GM12878 (cell line): ENCODE measurements around the gene RALGAPB. TPM values are rescaled to one million over a fixed set of nuclear protein-coding genes. Genes with fewer than 3 reads are reported as not detected.

Experiments used
- ATAC-seq: fragments of 200-7000 bp; cut with Tn5 transposase; 3 replicates; pipeline ENCODE4 v1.9.1; 2020; ENCODE audit warnings: mild to moderate bottlenecking, moderate library complexity
- BruUV-seq: library from RNA; stranded (reverse); fragments of 400-500 nt; replicated peaks from 2 replicates; lab custom pipeline; 2021; lab: Mats Ljungman, UMichigan
- CTCF ChIA-PET: fragments of 300-600 bp; sonication (Branson Sonifier 250); formaldehyde crosslinking; extraction: SDS; loops from one replicate; lab custom pipeline; 2021; ENCODE audit warnings: inconsistent platforms; lab: Yijun Ruan, JAX
- POLR2A ChIA-PET: fragments of 350-600 bp; formaldehyde crosslinking; extraction: SDS; loops from one replicate; lab custom pipeline; 2021; ENCODE audit warnings: inconsistent platforms; lab: Charles Lee
- RAD21 ChIA-PET: fragments of 300-600 bp; sonication (Branson Sonifier 250); formaldehyde crosslinking; loops from one replicate; lab custom pipeline; 2023; ENCODE audit warnings: antibody characterized with exemption; ENCODE audit not compliant: unreplicated experiment; lab: Charles Lee
- SMC1A ChIA-PET: fragments of 300-600 bp; sonication (Branson Sonifier 250); formaldehyde crosslinking; loops from one replicate; lab custom pipeline; 2023; ENCODE audit not compliant: unreplicated experiment, uncharacterized antibody; lab: Charles Lee
- DNase-seq: peaks from one replicate; pipeline ENCODE4 v3.0.0-alpha.2; 2011; ENCODE audit warnings: low read depth, low spot score
- FAIRE-seq: peaks from 3 replicates; lab custom pipeline; 2011; peaks lifted over from hg19 to GRCh38; lab: Jason Lieb, UNC
- H2AFZ ChIP-seq: 2 replicates; pipeline ENCODE4 v1.6.0; 2011; ENCODE audit warnings: low read depth, low read length, control low read depth; ENCODE audit not compliant: control insufficient read depth
- H3K27ac ChIP-seq: 2 replicates; pipeline ENCODE4 v1.5.1; 2011; ENCODE audit warnings: control low read depth; ENCODE audit not compliant: control insufficient read depth, insufficient read depth
- H3K27me3 ChIP-seq, 2 experiments: replicated peaks in 1 of 2; 2 replicates each; pipeline versions ENCODE4 v1.6.0 to v1.6.1; 2011; ENCODE audit warnings: low read length in 1 of 2; ENCODE audit not compliant: control insufficient read depth in 2 of 2, insufficient read depth in 2 of 2
- H3K36me3 ChIP-seq, 2 experiments: 2 replicates each; pipeline ENCODE4 v1.5.1; 2011; ENCODE audit warnings: low read length in 1 of 2; ENCODE audit not compliant: control insufficient read depth in 2 of 2, insufficient read depth in 2 of 2
- H3K4me1 ChIP-seq: 2 replicates; pipeline ENCODE4 v1.6.1; 2011; ENCODE audit warnings: mild to moderate bottlenecking, low read length, moderate library complexity, mixed read lengths; ENCODE audit not compliant: control insufficient read depth, insufficient read depth
- H3K4me2 ChIP-seq: 2 replicates; pipeline ENCODE4 v1.6.0; 2011; ENCODE audit warnings: control low read depth; ENCODE audit not compliant: control insufficient read depth, insufficient read depth
- H3K4me3 ChIP-seq: fragments of 200-600 bp; sonication (generic); 2 replicates; pipeline ENCODE4 v1.5.1; 2016
- H3K79me2 ChIP-seq: 2 replicates; pipeline ENCODE4 v1.6.0; 2011; ENCODE audit warnings: low read length; ENCODE audit not compliant: control insufficient read depth, insufficient read depth
- H3K9ac ChIP-seq: 2 replicates; pipeline ENCODE4 v1.8.0; 2011; ENCODE audit warnings: low read length, control low read depth, mixed read lengths; ENCODE audit not compliant: control insufficient read depth, insufficient read depth
- H3K9me3 ChIP-seq: replicated peaks from 3 replicates; pipeline ENCODE4 v1.5.1; 2011; ENCODE audit warnings: mild to moderate bottlenecking, low read length; ENCODE audit not compliant: control insufficient read depth, insufficient read depth
- H4K20me1 ChIP-seq: 2 replicates; pipeline ENCODE4 v1.6.0; 2011; ENCODE audit not compliant: control insufficient read depth, insufficient read depth
- CHD2 ChIP-seq: IDR thresholded peaks from 2 replicates; pipeline ENCODE4 v1.6.1; 2011; ENCODE audit warnings: low read depth, low read length, improper control_type of control experiment, borderline replicate concordance
- ETV6 ChIP-seq, 2 experiments: fragments of 450-650 bp in 1 of 2; IDR thresholded peaks in 1 of 2; conservative IDR thresholded peaks in 1 of 2; 2 replicates each; pipeline ENCODE4 v1.6.1; 2014; ENCODE audit warnings: antibody characterized with exemption in 1 of 2, borderline replicate concordance in 1 of 2, low read depth in 1 of 2, mild to moderate bottlenecking in 1 of 2, moderate library complexity in 1 of 2
- MEF2B ChIP-seq: fragments of 450-650 bp; IDR thresholded peaks from 2 replicates; pipeline ENCODE4 v1.6.1; 2018; ENCODE audit warnings: mild to moderate bottlenecking, moderate library complexity; ENCODE audit not compliant: partially characterized antibody, poor library complexity, severe bottlenecking
- ZBTB40 ChIP-seq: fragments of 450-650 bp; IDR thresholded peaks from 2 replicates; pipeline ENCODE4 v1.6.1; 2016; ENCODE audit warnings: mild to moderate bottlenecking, moderate library complexity, borderline replicate concordance
- WGBS: methylation state at CpG from one replicate; pipeline ENCODE4 v1.1.6; 2016; ENCODE audit warnings: low lambda C conversion rate; ENCODE audit not compliant: insufficient replicate concordance, insufficient coverage; ENCODE audit errors: missing lambda C conversion rate; 5-methylcytosine and 5-hydroxymethylcytosine counted together
- in situ Hi-C: fragments of 300-500 bp; cut with MboI; formaldehyde crosslinking; loops from 9 replicates; pipeline ENCODE4 v1.14.3; 2018; ENCODE audit warnings: mixed read lengths
- intact Hi-C: fragments of 100-400 bp; cut with micrococcal nuclease; formaldehyde crosslinking; loops from one replicate; pipeline ENCODE4 v1.14.2; 2022; ENCODE audit not compliant: unreplicated experiment
- polyA plus RNA-seq, 11 experiments: library from polyadenylated mRNA; depleted of rRNA in 4 of 11; unstranded in 6 of 11; stranded (reverse) in 5 of 11; fragments of >200 nt; fragmentation: Nextera tagmentation in 4 of 11; fragmentation: Illumina TruSeq in 1 of 11; extraction: Ambion mirVana in 4 of 11; extraction: Trizol in 1 of 11; gene quantifications; 1 replicate in 1 of 11; 2 replicates in 10 of 11; pipeline versions ENCODE4 v1.2.1 to v1.2.3, GENCODE V29; 2011 to 2016; ENCODE audit warnings: inconsistent platforms in 2 of 11, missing spikeins in 2 of 11, low read depth in 1 of 11
- total RNA-seq, 4 experiments: library from RNA; depleted of rRNA in 3 of 4; stranded (reverse); fragments of >200 nt in 3 of 4; fragmentation: Illumina TruSeq in 1 of 4; extraction: Trizol in 1 of 4; gene quantifications; 2 replicates each; pipeline versions ENCODE4 v1.2.1 to v1.2.3, GENCODE V29; 2013 to 2021

RALGAPB gene
- total and polyA plus RNA-seq, 10 of the 15 experiments (the other 5 are each of a cell fraction or from before 2014, with no cell fraction given) = 3.7 to 23.2 (median 15.5) TPM

GRCh38 chr20:38559764-38560163, 87.1 kb downstream of the RALGAPB start:
- H4K20me1 ChIP-seq = no peaks in the 10 kb centered on the region
- in situ Hi-C loops = no loop called here
- H3K9ac ChIP-seq = no peak overlapping the region
- no peak overlapping the region for H3K4me2 ChIP-seq
- H3K27ac ChIP-seq = no peak overlapping the region
- no peak overlapping the region for H2AFZ ChIP-seq
- ATAC-seq (no peak), FAIRE-seq (no peak), DNase-seq (no peak)
- no TSS peak for BruUV-seq
- intact Hi-C loops = no loop called here
- no peaks in the 10 kb centered on the region for H3K4me1 ChIP-seq
- SMC1A ChIA-PET = interaction anchor here (0.7 kb wide), 2 partner anchors 13 to 16 kb away, joined by 3 read pairs; no protein-coding TSS in a partner anchor
- no peaks in the 10 kb centered on the region for H3K9me3 ChIP-seq
- RAD21 ChIA-PET = no interaction called here
- 78% methylated on average over 3 of the region's 3 CpGs for WGBS
- CTCF ChIA-PET = interaction anchor here (0.6 to 0.7 kb wide), 2 partner anchors 191 to 522 kb away, joined by 3 to 4 read pairs; no protein-coding TSS in a partner anchor
- TF ChIP-seq ETV6 (conservative IDR thresholded peaks at IDR 0.05 in 1 of 2, IDR thresholded peaks at IDR 0.05 in 1 of 2; ENCODE audit: borderline replicate concordance in 1 of 2, low read depth in 1 of 2) = no peak
- no peak for TF ChIP-seq CHD2
- no peak overlapping the region for H3K4me3 ChIP-seq
- H3K79me2 ChIP-seq = no peaks in the 10 kb centered on the region
- H3K36me3 ChIP-seq = peaks cover 0 to 14% of the 10 kb centered on the region in 2 experiments
- POLR2A ChIA-PET = interaction anchor here (0.7 kb wide), 1 partner anchor 499 kb away, joined by 3 read pairs; no protein-coding TSS in a partner anchor
- no peaks in the 10 kb centered on the region for H3K27me3 ChIP-seq

GRCh38 chr20:38563802-38564431, 91.3 kb downstream of the RALGAPB start:
- Histone ChIP-seq H3K36me3 (peaks cover 0 to 5% of the 10 kb centered on the region in 2 experiments; a peak in 3 of 4 replicates), H3K4me3 (no peak overlapping the region), H3K27ac (no peak overlapping the region), H3K9me3 (no peaks in the 10 kb centered on the region), H3K9ac (no peak overlapping the region), H3K4me2 (no peak overlapping the region), H4K20me1 (no peaks in the 10 kb centered on the region), H3K4me1 (no peaks in the 10 kb centered on the region), H2AFZ (no peak overlapping the region), H3K79me2 (no peaks in the 10 kb centered on the region), H3K27me3 (no peaks in the 10 kb centered on the region)
- RAD21 ChIA-PET = no interaction called here
- intact Hi-C loops (no loop called here), in situ Hi-C loops (no loop called here)
- CTCF ChIA-PET = no interaction called here
- SMC1A ChIA-PET = interaction anchor here (0.7 kb wide), 1 partner anchor 17 kb away, joined by 3 read pairs; the partner anchor contains the start of gene ADIG
- WGBS = 98% methylated on average over 6 of the region's 6 CpGs
- ATAC-seq (no peak), DNase-seq (no peak), FAIRE-seq (no peak)
- TF ChIP-seq ZBTB40 (peak; percentile 52; the same call in 1 of the 2 replicates), MEF2B (no peak)
- POLR2A ChIA-PET = no interaction called here
- no TSS peak for BruUV-seq
